ENCODE data around the gene CCDC34.

CCDC34 gene

GRCh38 chr11:27392278-27393114, 29.5 kb upstream of the CCDC34 start:
- DNase-seq (ENCODE audit: low read depth in 2 of 2, low spot score in 1 of 2), result no peak

GRCh38 chr11:27391331-27392015, 28.5 kb upstream of the CCDC34 start:
- no peak for DNase-seq (ENCODE audit: low read depth in 2 of 2, low spot score in 1 of 2)

- DNase-seq (ENCODE audit: low read depth in 2 of 2, low spot score in 1 of 2), result no peak
These were observed 27.6 kb upstream of the CCDC34 start for GRCh38 chr11:27390318-27391295.

- no peak for DNase-seq (ENCODE audit: low read depth in 2 of 2, low spot score in 1 of 2)
These were observed 25.9 kb upstream of the CCDC34 start for GRCh38 chr11:27388869-27389268.

GRCh38 chr11:27388001-27388400, 25.0 kb upstream of the CCDC34 start:
- no peak for DNase-seq (ENCODE audit: low read depth in 2 of 2, low spot score in 1 of 2)

- DNase-seq (ENCODE audit: low read depth in 2 of 2, low spot score in 1 of 2), result no peak
These were observed 24.3 kb upstream of the CCDC34 start for GRCh38 chr11:27387362-27387761.

- DNase-seq (ENCODE audit: low read depth in 2 of 2, low spot score in 1 of 2), result no peak
These were observed 23.3 kb upstream of the CCDC34 start for GRCh38 chr11:27386181-27386845.

- no peak for DNase-seq (ENCODE audit: low read depth in 2 of 2, low spot score in 1 of 2)
These were observed 22.2 kb upstream of the CCDC34 start for GRCh38 chr11:27385245-27385644.

GRCh38 chr11:27384227-27384626, 21.2 kb upstream of the CCDC34 start:
- DNase-seq (ENCODE audit: low read depth in 2 of 2, low spot score in 1 of 2), result no peak

- DNase-seq (ENCODE audit: low read depth in 2 of 2, low spot score in 1 of 2), result no peak
These were observed 20.6 kb upstream of the CCDC34 start for GRCh38 chr11:27383645-27384044.

- no peak for DNase-seq (ENCODE audit: low read depth in 2 of 2, low spot score in 1 of 2)
These were observed 18.2 kb upstream of the CCDC34 start for GRCh38 chr11:27381238-27381666.

- no peak for DNase-seq (ENCODE audit: low read depth in 2 of 2, low spot score in 1 of 2)
These were observed 17.8 kb upstream of the CCDC34 start for GRCh38 chr11:27380771-27381170.

- DNase-seq (ENCODE audit: low read depth in 2 of 2, low spot score in 1 of 2), result no peak
These were observed 16.4 kb upstream of the CCDC34 start for GRCh38 chr11:27379449-27379848.

GRCh38 chr11:27375370-27375769, 12.4 kb upstream of the CCDC34 start:
- DNase-seq (ENCODE audit: low read depth in 2 of 2, low spot score in 1 of 2), result no peak

- DNase-seq (ENCODE audit: low read depth in 2 of 2, low spot score in 1 of 2), result no peak
These were observed 11.0 kb upstream of the CCDC34 start for GRCh38 chr11:27373856-27374602.

GRCh38 chr11:27373392-27373791, 10.4 kb upstream of the CCDC34 start:
- no peak for DNase-seq (ENCODE audit: low read depth in 2 of 2, low spot score in 1 of 2)

GRCh38 chr11:27372164-27372563, 9.1 kb upstream of the CCDC34 start:
- no peak for DNase-seq (ENCODE audit: low read depth in 2 of 2, low spot score in 1 of 2)

- DNase-seq (ENCODE audit: low read depth in 2 of 2, low spot score in 1 of 2), result no peak
These were observed 8.5 kb upstream of the CCDC34 start for GRCh38 chr11:27371489-27371888.

- no peak for DNase-seq (ENCODE audit: low read depth in 2 of 2, low spot score in 1 of 2)
These were observed 7.4 kb upstream of the CCDC34 start for GRCh38 chr11:27370374-27370773.

- no peak for DNase-seq (ENCODE audit: low read depth in 2 of 2, low spot score in 1 of 2)
These were observed 4.9 kb upstream of the CCDC34 start for GRCh38 chr11:27367881-27368280.

Data from stimulated activated CD8-positive, alpha-beta memory T cell treated with anti-CD3 and anti-CD28 coated beads, Interleukin-4, amount 100 ng/mL, for 4 hours (primary cell).